Upper lobe of left lung (tissue), 4 donors: ENCODE data around the gene PTPRN2.

Experiments used
- POLR2A ChIP-seq, 4 donors: fragments of 450-650 bp; IDR thresholded peaks; one replicate each; pipeline ENCODE4 v1.5.1; 2016 to 2017; ENCODE audit warnings: antibody characterized with exemption in 4 of 4, mild to moderate bottlenecking in 2 of 4
- POLR2AphosphoS5 ChIP-seq, 2 donors: sonication (generic); formaldehyde crosslinking; IDR thresholded peaks; one replicate each; pipeline ENCODE4 v1.5.1; 2017; ENCODE audit warnings: antibody characterized with exemption in 2 of 2

DNA sequence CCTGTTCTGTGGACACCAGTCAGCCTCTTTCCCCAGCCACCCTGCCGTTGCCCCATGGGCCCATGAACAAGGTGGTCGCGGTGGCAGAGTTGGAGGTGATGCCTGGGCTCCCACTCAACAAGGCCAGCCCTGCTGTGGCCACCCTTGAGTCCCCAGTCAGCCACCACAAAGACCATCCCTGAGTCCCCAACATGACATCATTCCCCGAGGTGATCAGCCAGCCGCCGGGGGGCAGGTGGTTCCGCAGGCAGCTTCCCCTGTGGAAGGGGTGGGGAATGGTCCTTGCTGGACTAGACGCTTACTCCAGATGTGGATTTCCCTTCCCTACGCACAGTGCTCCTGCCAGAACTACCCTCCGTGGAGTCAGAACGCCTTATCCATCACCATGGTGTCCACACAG, 271.7 kb downstream of the PTPRN2 start:
- TF ChIP-seq POLR2AphosphoS5 (IDR thresholded peaks at IDR 0.05), result no peak
- no peak for TF ChIP-seq POLR2A (IDR thresholded peaks at IDR 0.05)
